ENCODE data around the gene DMD. TPM values are rescaled to one million over a fixed set of nuclear protein-coding genes. Genes with fewer than 3 reads are reported as not detected.

DMD gene
- total RNA-seq, 2 donors from 2014 or later = 1.4 to 7.5 TPM

DNA sequence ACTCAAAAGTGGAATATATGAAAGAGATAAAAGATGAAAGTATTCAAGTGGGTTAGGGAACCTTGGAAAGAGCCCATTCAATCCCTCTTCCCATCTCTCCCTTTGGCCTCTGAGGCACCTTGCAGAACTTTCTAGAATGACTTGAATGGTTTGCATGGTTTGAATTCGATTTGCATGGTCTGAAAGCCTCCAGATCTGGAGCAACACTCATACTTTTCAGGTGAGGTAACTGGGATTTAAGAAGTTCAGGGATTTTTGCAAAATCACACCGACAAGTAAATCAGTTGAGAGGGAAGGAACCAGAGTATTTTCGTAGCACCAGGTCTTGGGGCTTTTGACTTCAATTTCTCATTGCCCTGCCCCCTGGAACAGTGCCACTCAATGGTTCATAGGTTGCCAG is 1663.5 kb downstream of the DMD start:
- ATAC-seq (replicated peaks) = no peak
- Mint-ChIP-seq H3K36me3 (ENCODE audit: low read depth) (no peaks in the 10 kb centered on the region), H3K4me1 (no peaks in the 10 kb centered on the region), H3K9me3 (no peaks in the 10 kb centered on the region), H3K27ac (no peak overlapping the region), H3K27me3 (no peaks in the 10 kb centered on the region), H3K4me3 (no peak overlapping the region)

DNA sequence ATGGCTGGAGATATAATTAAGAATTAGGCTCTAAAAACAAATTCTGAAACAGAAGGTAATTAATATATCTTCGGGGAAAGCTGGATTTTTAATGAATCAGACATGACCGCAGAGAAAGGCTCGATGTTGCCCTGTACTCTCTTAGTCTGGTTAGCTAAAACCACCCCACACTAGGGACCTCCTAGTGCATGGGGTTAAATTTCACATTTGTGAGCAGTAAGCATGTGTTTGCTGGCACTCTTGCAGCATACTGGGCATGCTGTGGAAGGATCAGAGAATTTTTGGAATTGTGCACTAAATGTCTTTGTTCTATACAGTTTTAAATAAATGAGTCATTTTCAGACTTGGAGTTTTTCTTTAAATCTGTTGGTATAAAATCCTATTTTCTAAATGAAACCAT is 1663.9 kb downstream of the DMD start:
- Mint-ChIP-seq H3K36me3 (ENCODE audit: low read depth) (no peaks in the 10 kb centered on the region), H3K4me1 (no peaks in the 10 kb centered on the region), H3K27me3 (no peaks in the 10 kb centered on the region), H3K4me3 (no peak overlapping the region), H3K27ac (no peak overlapping the region), H3K9me3 (no peaks in the 10 kb centered on the region)
- no peak for ATAC-seq (replicated peaks)

- H3K27ac Mint-ChIP-seq = no peak overlapping the region
- no peaks in the 10 kb centered on the region for H3K27me3 Mint-ChIP-seq
- no peaks in the 10 kb centered on the region for H3K36me3 Mint-ChIP-seq (ENCODE audit: low read depth)
- no peak for ATAC-seq (replicated peaks)
- no peaks in the 10 kb centered on the region for H3K4me1 Mint-ChIP-seq
- no peaks in the 10 kb centered on the region for H3K9me3 Mint-ChIP-seq
- H3K4me3 Mint-ChIP-seq = no peak overlapping the region
These were observed 1665.2 kb downstream of the DMD start for GRCh38 chrX:31546126-31546525.

GRCh38 chrX:31545726-31546125 is 1665.6 kb downstream of the DMD start:
- ATAC-seq (replicated peaks) = no peak
- Mint-ChIP-seq H3K4me1 (no peaks in the 10 kb centered on the region), H3K27me3 (no peaks in the 10 kb centered on the region), H3K9me3 (no peaks in the 10 kb centered on the region), H3K36me3 (ENCODE audit: low read depth) (no peaks in the 10 kb centered on the region), H3K27ac (no peak overlapping the region), H3K4me3 (no peak overlapping the region)

GRCh38 chrX:31545191-31545590 is 1666.2 kb downstream of the DMD start:
- Mint-ChIP-seq H3K4me1 (no peaks in the 10 kb centered on the region), H3K4me3 (no peak overlapping the region), H3K27me3 (no peaks in the 10 kb centered on the region), H3K9me3 (no peaks in the 10 kb centered on the region), H3K36me3 (ENCODE audit: low read depth) (no peaks in the 10 kb centered on the region), H3K27ac (no peak overlapping the region)
- no peak for ATAC-seq (replicated peaks)

DNA sequence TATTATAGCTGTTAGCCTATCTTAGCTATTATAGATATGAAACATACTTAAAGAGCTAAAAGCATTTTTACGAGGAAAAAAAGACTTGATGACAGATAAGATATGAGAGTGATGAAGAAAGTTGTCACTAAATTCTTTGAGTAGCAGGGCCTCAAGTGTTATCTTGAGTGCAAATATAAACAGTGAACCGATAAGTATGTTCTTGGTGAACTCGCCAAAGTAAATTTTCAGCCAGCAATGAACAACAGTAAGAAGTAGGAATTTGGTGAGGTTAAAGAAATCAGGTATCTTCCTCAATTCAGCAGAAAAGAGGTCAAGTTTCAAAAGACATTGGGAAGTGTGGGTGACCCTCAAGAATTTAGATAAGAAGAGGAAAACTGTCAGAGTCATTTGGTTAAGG is 1667.7 kb downstream of the DMD start:
- H3K27ac Mint-ChIP-seq = no peak overlapping the region
- H3K36me3 Mint-ChIP-seq (ENCODE audit: low read depth) = no peaks in the 10 kb centered on the region
- no peak for ATAC-seq (replicated peaks)
- no peaks in the 10 kb centered on the region for H3K27me3 Mint-ChIP-seq
- H3K4me3 Mint-ChIP-seq = no peak overlapping the region
- no peaks in the 10 kb centered on the region for H3K9me3 Mint-ChIP-seq
- H3K4me1 Mint-ChIP-seq = no peaks in the 10 kb centered on the region

- no peak overlapping the region for H3K27ac Mint-ChIP-seq
- H3K36me3 Mint-ChIP-seq (ENCODE audit: low read depth) = no peaks in the 10 kb centered on the region
- no peaks in the 10 kb centered on the region for H3K9me3 Mint-ChIP-seq
- H3K27me3 Mint-ChIP-seq = no peaks in the 10 kb centered on the region
- no peaks in the 10 kb centered on the region for H3K4me1 Mint-ChIP-seq
- no peak overlapping the region for H3K4me3 Mint-ChIP-seq
- ATAC-seq (replicated peaks) = no peak
These were observed 1668.8 kb downstream of the DMD start for GRCh38 chrX:31542566-31542965.

DNA sequence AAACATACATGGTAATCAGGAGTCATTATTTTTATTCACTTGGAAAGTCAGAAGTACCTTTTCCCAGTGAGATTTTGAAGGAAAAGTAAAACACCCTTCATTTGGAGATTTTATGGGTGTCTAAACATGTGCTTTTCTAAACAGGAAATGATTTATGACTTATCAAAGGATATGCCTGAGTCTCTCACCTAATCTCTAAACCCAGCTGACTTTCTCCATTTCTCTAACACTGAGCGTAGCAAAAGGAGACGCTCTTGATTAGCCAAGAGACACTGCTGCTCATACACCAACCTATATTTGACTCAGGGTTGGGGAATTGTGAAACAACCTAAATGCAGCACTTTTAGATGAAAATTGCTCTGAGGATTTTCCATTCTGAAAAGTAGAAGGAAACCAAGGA is 1671.0 kb downstream of the DMD start:
- no peak for ATAC-seq (replicated peaks)
- Mint-ChIP-seq H3K9me3 (no peaks in the 10 kb centered on the region), H3K27me3 (no peaks in the 10 kb centered on the region), H3K4me3 (no peak overlapping the region), H3K36me3 (ENCODE audit: low read depth) (no peaks in the 10 kb centered on the region), H3K4me1 (no peaks in the 10 kb centered on the region), H3K27ac (no peak overlapping the region)

DNA sequence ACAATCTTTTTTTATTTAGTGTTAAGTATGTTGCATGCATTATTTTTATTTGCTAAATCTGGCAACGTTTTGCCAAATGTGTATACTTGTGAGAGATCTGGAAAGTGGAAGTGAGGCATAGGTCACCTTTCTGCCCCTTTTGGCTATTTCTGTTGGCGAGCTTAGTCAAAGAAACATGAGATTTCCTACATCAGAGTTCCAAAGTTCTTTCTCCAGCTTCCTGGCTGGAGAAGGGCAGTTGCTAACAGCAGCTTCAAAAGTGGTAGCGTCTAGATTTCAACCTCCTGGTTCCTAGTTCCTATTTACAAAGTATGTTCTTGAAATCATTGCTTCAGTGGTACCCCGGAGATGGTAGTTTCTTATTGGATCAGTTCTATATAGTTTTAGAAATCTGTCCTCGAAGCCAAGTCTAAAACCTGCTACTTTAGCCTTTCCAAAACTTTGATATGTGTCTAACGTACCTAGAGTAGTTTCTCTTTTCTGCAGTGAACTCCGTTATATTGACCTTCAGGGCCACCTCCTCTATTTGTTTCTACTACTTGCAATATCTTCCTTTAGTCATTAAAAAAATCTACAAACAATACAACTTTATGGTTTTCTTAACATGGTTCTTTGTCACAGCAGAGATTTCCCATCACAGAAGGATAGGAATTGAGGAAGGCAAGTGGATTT is 1683.8 kb downstream of the DMD start:
- H3K27ac Mint-ChIP-seq = no peak overlapping the region
- no peak for ATAC-seq (replicated peaks)
- no peaks in the 10 kb centered on the region for H3K36me3 Mint-ChIP-seq (ENCODE audit: low read depth)
- H3K4me3 Mint-ChIP-seq = no peak overlapping the region
- H3K9me3 Mint-ChIP-seq = no peaks in the 10 kb centered on the region
- no peaks in the 10 kb centered on the region for H3K27me3 Mint-ChIP-seq
- no peaks in the 10 kb centered on the region for H3K4me1 Mint-ChIP-seq

DNA sequence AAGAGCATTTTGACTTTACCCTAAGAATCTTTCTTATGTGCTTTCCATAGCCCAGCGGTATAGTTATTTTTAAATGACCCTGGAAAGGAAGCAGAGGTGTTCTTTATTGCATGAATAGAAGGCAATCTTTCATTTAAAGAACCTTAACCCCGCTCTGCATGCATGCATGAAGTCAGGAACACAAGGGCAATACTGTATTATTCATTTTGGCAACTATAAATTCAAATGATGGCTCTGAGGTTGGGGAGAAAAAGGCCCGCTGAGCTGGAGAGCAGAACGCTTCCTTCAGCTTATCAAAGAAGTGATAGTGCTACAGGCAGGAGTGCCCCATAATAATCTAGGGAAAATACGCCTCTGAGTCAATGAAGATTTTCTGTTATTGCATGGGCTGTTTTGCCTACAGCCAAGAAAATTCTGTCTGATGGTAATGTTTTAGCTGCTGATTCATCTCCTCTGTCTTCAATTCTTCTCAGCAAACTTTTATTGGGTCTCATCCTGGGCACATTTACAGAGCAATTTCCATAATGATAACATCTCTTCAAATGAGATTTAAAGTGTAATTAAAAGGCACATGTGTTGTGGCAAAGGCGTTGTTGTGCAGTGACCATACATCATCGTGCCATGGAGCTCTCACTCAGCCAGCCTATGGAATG is 1687.3 kb downstream of the DMD start:
- Mint-ChIP-seq H3K27me3 (peaks cover 3% of the 10 kb centered on the region), H3K4me3 (no peak overlapping the region), H3K27ac (no peak overlapping the region), H3K9me3 (no peaks in the 10 kb centered on the region), H3K36me3 (ENCODE audit: low read depth) (no peaks in the 10 kb centered on the region), H3K4me1 (no peaks in the 10 kb centered on the region)
- ATAC-seq (replicated peaks) = no peak

DNA sequence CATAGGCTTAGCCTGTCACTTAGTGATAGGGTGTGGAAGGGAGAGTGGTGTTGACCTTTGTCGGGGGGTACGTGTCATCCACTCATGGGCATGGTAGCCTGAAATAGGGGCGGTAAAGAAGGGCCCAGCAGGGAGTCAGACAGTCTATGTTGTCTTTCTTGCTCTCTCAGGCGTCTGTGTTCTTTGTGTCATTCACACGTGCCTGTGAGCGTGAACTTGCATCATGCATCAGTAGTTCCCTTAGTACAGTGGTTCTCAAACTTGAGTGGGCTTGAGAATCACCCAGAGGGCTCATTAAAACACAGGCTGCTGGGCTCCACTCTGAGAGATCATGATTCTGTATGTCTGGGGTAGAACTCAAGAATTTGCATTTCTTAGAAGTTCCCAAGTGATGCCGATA is 1688.6 kb downstream of the DMD start:
- H3K27me3 Mint-ChIP-seq = peaks cover 3% of the 10 kb centered on the region
- no peak overlapping the region for H3K4me3 Mint-ChIP-seq
- H3K36me3 Mint-ChIP-seq (ENCODE audit: low read depth) = no peaks in the 10 kb centered on the region
- no peaks in the 10 kb centered on the region for H3K4me1 Mint-ChIP-seq
- no peak for ATAC-seq (replicated peaks)
- no peaks in the 10 kb centered on the region for H3K9me3 Mint-ChIP-seq
- no peak overlapping the region for H3K27ac Mint-ChIP-seq

DNA sequence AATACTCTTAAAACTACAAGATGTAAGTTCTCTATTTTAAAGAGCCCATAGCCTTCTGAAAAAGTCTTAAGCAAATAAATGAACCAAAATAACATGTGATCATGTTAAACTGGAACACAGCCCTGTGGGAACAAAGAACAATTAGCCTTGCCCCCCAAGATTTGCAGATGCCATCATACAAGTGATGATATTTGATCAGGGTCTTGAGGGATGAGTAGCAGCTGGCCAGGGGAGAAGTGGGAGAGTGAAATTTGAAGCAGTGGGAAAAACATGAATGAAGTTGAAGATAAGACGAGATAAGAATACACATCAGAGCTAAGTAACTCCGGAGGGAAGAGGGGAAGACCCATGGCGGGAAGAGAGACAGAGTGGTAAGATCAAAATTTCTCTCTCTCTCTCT is 1689.4 kb downstream of the DMD start:
- H3K27me3 Mint-ChIP-seq = peaks cover 3% of the 10 kb centered on the region
- H3K4me3 Mint-ChIP-seq = no peak overlapping the region
- ATAC-seq (replicated peaks) = no peak

DNA sequence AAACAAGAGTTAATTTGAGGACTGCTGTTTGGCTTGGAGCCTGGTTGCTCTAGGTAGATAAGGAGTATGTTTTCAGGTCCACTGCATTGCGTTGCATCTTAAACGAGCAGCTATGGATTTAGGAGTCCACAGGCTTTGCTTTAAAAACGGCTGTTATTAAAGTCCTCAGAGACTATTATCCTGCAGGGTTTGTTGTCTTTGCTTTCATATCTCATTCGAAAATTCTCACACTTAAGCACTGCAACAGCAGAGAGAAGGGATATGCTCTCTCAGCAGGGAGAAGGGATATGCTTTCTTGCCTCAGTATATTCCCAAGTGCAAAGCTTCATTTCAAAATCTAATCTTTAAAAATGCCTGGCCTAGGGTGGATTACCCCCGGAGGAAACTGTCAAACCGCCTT is 1694.8 kb downstream of the DMD start:
- no peak overlapping the region for H3K4me3 Mint-ChIP-seq
- no peaks in the 10 kb centered on the region for H3K36me3 Mint-ChIP-seq (ENCODE audit: low read depth)
- no peaks in the 10 kb centered on the region for H3K9me3 Mint-ChIP-seq
- no peak overlapping the region for H3K27ac Mint-ChIP-seq
- no peak for ATAC-seq (replicated peaks)
- no peaks in the 10 kb centered on the region for H3K4me1 Mint-ChIP-seq
- no peaks in the 10 kb centered on the region for H3K27me3 Mint-ChIP-seq

More for the DNA sequence above, 1689.4 kb downstream of the DMD start:
- Mint-ChIP-seq H3K9me3 (no peaks in the 10 kb centered on the region), H3K4me1 (no peaks in the 10 kb centered on the region), H3K36me3 (ENCODE audit: low read depth) (no peaks in the 10 kb centered on the region), H3K27ac (no peak overlapping the region)

DNA sequence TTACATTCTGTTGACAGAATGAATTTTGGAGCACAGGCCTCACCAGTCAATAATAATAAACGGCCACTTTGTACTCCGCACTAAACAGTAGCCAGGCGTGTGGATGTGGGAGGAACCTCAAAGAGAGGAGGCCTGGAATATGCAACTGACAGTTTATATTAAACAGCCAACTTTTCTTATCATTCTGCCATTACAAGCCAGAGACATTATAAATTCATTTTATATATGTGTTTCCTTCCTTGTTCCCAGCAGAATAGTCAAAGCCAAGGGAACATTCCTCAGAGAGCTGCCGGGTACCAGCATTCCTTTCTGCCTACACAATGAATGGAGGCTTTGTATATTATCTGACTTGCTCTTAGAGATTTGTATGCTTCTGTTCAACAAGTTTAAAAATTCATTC is 1703.0 kb downstream of the DMD start:
- H3K9me3 Mint-ChIP-seq = no peaks in the 10 kb centered on the region
- no peaks in the 10 kb centered on the region for H3K4me1 Mint-ChIP-seq
- no peaks in the 10 kb centered on the region for H3K36me3 Mint-ChIP-seq (ENCODE audit: low read depth)
- H3K4me3 Mint-ChIP-seq = no peak overlapping the region
- no peaks in the 10 kb centered on the region for H3K27me3 Mint-ChIP-seq
- no peak for ATAC-seq (replicated peaks)
- no peak overlapping the region for H3K27ac Mint-ChIP-seq

DNA sequence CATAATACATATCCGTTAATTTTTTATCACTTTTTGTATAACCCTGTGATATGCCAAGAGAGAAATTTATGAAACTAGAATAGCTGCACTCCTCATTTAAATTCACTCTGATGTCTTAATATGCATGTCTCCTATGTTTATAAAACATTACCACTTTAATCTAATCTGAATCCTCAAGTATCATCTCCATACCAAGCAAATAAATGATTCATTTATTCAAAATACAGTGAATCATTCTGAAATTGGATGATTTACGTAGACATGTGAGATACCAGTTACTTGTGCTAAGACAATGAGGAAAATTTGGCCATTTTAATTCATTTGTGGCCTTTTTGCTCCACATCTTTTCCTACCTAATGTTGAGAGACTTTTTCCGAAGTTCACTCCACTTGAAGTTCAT is 1704.4 kb downstream of the DMD start:
- H3K27me3 Mint-ChIP-seq = no peaks in the 10 kb centered on the region
- no peaks in the 10 kb centered on the region for H3K9me3 Mint-ChIP-seq
- no peak overlapping the region for H3K4me3 Mint-ChIP-seq
- no peaks in the 10 kb centered on the region for H3K4me1 Mint-ChIP-seq
- no peak for ATAC-seq (replicated peaks)
- H3K27ac Mint-ChIP-seq = no peak overlapping the region
- no peaks in the 10 kb centered on the region for H3K36me3 Mint-ChIP-seq (ENCODE audit: low read depth)
